GM21528 (cell line): ENCODE results near the gene ATL1.
"Not testable (repeated sequence)": the region's sequence is repeated elsewhere in the genome, so short reads cannot be mapped to it uniquely, and the experiment has no call there.

Source experiments
- ATAC-seq: cut with Tn5 transposase; IDR thresholded peaks from one replicate; pipeline ENCODE4 v1.9.1; 2021; ENCODE audit warnings: mild to moderate bottlenecking, moderate library complexity; ENCODE audit not compliant: unreplicated experiment, low FRiP score

ATL1 gene

DNA sequence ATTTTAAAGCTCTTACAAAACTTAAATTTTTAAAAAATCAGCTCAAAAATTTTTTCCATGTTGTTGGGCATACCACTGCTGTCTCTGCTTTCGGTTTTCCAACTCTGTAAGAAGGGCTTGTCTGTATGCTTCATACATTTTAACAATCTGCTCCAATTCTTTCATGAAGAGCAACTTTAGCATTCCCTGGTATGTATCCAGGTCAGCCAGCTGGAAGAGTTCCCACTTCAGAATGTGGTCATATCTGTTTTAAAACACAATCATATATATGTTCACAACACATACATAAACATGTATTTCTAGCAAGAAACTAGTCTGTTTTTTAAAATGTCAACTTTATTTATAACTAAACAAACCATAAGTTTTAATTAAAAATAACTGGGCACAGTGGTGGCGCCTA lies 75.2 kb downstream of the ATL1 start:
- ATAC-seq: no peak

DNA sequence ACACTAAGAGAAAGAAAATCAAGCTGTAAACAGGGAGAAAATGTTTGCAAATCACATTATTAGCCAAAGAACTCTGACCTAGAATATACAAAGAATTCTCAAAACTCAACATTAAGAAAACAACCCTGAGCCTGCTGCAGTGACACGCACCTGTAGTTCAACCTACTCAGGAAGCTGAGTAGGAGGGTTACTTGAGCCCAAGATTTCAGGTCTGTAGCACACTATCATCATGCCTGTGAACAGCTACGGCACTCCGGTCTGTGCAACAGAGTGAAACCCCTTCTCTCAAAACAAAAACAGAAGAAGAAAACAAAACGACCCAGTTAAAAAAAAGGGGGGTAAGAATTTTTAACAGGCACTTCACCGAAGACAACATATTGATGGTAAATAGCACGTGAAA lies 87.3 kb downstream of the ATL1 start:
- ATAC-seq: peak; percentile 93

DNA sequence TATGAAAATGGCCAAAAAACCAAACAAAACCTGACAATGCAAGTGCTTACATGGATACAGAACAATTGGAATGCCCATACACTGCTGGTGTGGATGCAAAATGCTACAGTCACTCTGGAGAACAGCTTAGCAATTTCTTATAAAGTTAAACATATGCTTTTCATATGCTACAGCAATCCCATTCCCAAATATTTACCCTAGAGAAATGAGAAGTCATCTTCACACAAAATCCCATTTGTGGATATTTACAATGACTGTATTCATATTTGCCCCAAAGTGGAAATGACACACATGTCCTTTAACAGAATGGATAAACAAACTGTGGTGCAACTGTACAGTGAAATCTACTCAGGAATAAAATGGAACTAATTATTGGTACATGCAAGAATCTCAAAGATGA lies 87.8 kb downstream of the ATL1 start:
- no peak for ATAC-seq

GRCh38 chr14:50649691-50650090 lies 89.7 kb downstream of the ATL1 start:
- ATAC-seq: no peak

DNA sequence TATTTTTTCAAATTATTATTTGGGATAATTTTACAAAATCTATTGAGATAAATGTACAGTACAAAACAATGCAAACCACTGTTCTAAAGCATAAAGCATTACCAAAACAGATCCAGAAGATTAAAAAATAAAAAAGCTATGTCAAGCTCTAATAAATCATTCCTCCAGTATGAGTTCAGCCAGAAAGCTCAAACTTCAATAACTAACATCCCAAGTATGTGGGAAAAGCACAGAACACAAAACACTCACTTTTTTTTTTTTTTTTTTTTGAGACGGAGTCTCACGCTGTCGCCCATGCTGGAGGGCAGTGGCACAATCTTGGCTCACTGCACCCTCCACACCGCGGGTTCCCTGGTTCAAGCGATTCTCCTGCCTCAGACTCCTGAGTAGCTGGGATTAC lies 96.8 kb downstream of the ATL1 start:
- no peak for ATAC-seq

DNA sequence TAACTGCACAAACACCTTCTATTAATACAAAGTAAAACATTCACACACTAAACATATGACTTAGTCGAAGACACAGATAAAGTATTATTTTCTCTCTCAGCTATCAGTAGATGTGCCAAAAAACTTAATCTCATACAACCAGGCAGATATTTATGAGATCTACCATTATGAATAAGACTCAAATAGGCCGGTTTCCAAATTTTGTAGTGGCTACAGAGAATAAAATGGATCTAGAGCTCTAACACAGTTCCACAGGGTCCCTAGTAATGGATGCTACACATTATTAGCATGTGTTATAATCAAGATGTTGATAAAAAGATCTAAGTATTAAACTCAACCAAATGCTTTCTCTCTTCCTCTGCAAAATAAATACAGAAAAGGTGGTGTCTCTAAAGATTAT lies 97.8 kb downstream of the ATL1 start:
- ATAC-seq: no peak

DNA sequence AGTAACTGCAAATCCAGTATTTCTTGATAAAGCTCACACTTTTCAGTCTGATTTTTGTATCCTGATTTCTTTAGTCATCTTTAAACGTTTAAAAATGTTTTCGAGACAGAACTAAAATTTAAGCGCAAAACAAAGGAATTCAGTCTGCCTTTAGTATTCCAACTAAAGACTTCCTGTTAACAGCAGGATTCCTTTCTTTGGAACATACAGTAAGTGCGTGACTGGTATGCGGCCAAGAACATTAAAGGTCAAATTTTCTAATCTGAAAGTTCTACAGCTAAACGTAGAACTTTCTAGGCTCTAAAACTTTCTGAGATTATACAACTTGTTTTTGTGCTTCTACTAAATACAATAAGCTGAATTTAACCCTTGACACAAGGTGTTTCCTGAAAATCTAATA lies 98.3 kb downstream of the ATL1 start:
- ATAC-seq: no peak

DNA sequence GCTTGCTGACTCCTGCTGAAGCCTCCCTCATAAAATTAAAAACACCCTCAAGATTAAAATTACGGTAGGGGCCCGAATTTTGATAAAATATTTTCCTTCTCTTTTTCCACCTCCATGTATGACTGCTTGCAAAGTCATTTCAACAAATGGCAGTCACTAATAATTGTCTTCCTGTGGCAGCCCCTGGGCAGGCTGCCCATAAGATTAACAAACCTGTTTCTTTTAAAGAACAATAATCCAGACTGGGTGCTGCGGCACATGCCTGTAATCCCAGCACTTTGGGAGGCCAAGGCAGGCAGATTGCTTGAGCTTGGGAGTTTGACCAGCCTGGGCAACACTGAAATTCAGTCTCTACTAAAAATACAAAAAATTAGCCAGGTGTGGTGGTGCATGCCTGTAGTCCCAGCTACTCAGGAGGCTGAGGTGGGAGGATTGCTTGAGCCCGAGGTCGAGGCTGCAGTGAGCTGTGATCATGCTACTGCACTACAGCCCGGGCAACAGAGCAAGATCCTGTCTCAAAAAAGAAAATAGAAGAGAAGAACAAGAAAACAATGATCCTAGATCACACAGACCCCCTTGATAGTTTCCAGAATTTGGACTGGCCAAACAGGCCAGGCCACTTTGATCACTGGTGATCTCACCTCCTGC lies 99.5 kb downstream of the ATL1 start:
- no peak for ATAC-seq

DNA sequence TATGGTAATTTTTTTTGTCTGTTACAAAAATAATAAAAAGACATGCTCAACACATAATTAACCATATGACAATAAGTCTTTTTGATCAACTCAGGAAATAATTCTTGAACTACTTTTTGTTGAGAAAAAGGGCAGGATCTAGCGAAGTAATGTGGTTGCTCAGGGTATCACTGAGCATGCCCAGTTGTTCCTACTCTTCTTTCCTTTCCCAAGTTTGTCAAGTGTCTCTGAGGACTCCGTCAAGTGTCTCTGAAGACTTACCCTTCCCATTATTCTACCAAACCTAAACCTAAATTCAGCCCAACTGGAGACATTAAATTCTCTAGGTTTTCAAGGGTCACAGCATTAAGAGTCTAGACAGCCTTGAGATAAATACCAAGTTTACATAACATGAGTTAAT lies 104.6 kb downstream of the ATL1 start:
- ATAC-seq: not testable (repeated sequence)

GRCh38 chr14:50665300-50665699 lies 105.4 kb downstream of the ATL1 start:
- ATAC-seq: not testable (repeated sequence)

- peak; percentile 11 for ATAC-seq
Measured at GRCh38 chr14:50666772-50667683, 107.1 kb downstream of the ATL1 start.

DNA sequence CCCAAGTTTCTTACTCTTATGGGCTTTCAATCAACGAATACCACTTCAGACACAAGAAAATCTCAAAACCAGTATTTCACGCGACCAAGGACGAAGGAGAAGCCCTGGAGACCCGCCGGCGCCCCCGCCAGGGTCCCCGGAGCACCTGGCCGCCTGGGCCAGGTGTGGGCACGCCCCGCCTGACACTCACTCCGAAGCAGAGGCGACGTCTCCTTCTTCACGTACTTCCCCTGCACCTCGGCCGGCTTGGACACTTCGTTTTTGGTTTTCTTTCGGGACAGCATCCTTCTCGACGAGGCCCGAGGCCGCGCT lies 107.7 kb downstream of the ATL1 start:
- peak; percentile 58 for ATAC-seq

GRCh38 chr14:50667996-50668825 lies 108.3 kb downstream of the ATL1 start, which contains the start of gene SAV1:
SAV1 (minus strand) TSS chr14:50668306; CDS start chr14:50667967, 339 bp downstream.
- ATAC-seq: peak; percentile 60

- no peak for ATAC-seq
Measured at GRCh38 chr14:50668826-50669143, 108.8 kb downstream of the ATL1 start.

DNA sequence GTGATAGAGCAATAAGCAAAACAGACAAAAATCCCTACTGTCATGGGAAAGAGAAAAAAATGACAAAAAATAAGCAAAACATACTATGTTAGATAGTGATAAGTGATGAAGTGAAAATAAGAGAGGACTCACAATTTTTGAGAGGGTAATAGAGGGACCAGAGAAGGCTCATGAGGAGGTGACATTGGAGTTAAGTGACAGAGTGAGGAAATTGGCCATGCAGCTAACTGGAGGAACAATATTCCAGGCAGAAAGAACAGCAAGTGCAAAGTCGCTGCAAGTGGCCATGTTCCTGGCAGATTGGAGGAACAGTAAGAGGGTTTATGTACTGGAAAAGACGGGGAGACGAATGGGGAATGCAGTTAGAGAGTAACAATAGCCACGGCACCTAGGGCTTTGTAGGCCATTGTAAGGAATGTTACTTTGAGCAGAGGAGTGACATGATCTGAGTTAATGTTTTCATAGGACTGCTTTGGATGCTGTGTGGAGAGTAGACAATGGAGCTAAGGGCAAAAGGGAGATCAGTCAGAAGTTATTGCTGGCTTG lies 109.6 kb downstream of the ATL1 start:
- ATAC-seq: no peak

GRCh38 chr14:50670196-50670865 lies 110.4 kb downstream of the ATL1 start:
- no peak for ATAC-seq

- ATAC-seq: no peak
Measured at GRCh38 chr14:50670866-50671256, 110.9 kb downstream of the ATL1 start.

DNA sequence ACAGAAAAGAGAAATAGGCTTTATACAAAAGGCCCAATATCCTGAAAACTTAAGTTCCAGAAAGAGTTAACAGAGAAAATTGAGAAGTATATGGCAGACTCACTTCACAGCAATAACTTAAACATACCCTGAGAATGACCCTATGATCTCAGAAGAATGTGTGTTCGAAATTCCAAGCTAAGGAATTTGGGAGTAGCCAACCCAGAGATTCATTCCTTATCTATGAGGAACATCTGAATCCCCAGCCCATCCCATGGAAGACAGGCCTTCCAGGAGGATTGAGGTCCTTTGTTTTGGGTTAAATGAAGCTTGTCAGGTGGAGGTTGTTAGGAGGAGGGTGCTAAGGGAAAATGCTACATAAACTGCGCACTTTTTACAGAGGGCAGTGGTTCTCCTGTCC lies 115.7 kb downstream of the ATL1 start:
- ATAC-seq: no peak

GRCh38 chr14:50676814-50677516 lies 117.0 kb downstream of the ATL1 start:
- peak; percentile 52 for ATAC-seq

GRCh38 chr14:50677527-50678063 lies 117.7 kb downstream of the ATL1 start:
- ATAC-seq: peak; percentile 59
